AG20443 (cell line): ENCODE data around the gene LRRC73.
A peak's percentile ranks its signal among the peaks of the same experiment; 100 is the strongest.
"Not testable (repeated sequence)": the region's sequence is repeated elsewhere in the genome, so short reads cannot be mapped to it uniquely, and the experiment has no call there.

Source experiments
- DNase-seq: peaks from one replicate; pipeline ENCODE4 v3.0.0; 2012; ENCODE audit warnings: low spot score, mixed read lengths

The LRRC73 gene

GRCh38 chr6:43510827-43511163 lies 649 bp upstream of the LRRC73 start:
- no peak for DNase-seq

GRCh38 chr6:43509142-43509983 lies 783 bp downstream of the LRRC73 start:
- DNase-seq, result peak; percentile 34

GRCh38 chr6:43508481-43509141 lies 1.5 kb downstream of the LRRC73 start:
- DNase-seq, result no peak

- peak; percentile 85 for DNase-seq
Observed at GRCh38 chr6:43506667-43507471, 3.3 kb downstream of the LRRC73 start.

- DNase-seq, result no peak
Observed at GRCh38 chr6:43506171-43506570, 4.0 kb downstream of the LRRC73 start.

- no peak for DNase-seq
Observed at GRCh38 chr6:43505718-43506117, 4.4 kb downstream of the LRRC73 start.

- no peak for DNase-seq
Observed at GRCh38 chr6:43504756-43505593, 5.2 kb downstream of the LRRC73 start.

- no peak for DNase-seq
Observed at GRCh38 chr6:43503443-43503842, 6.7 kb downstream of the LRRC73 start.

- no peak for DNase-seq
Observed at GRCh38 chr6:43502666-43503065, 7.5 kb downstream of the LRRC73 start.

GRCh38 chr6:43500921-43501320 lies 9.2 kb downstream of the LRRC73 start:
- no peak for DNase-seq

- no peak for DNase-seq
Observed at GRCh38 chr6:43499028-43499815, 10.9 kb downstream of the LRRC73 start.

GRCh38 chr6:43498291-43498690 lies 11.9 kb downstream of the LRRC73 start:
- not testable (repeated sequence) for DNase-seq

GRCh38 chr6:43497689-43498088 lies 12.5 kb downstream of the LRRC73 start:
- no peak for DNase-seq

- no peak for DNase-seq
Observed at GRCh38 chr6:43497129-43497396, 13.1 kb downstream of the LRRC73 start.

- peak; percentile 84 for DNase-seq
Observed at GRCh38 chr6:43496370-43497128, 13.6 kb downstream of the LRRC73 start.

- DNase-seq, result peak; percentile 34
Observed at GRCh38 chr6:43495409-43495941, 14.7 kb downstream of the LRRC73 start.

GRCh38 chr6:43494766-43495165 lies 15.4 kb downstream of the LRRC73 start:
- no peak for DNase-seq

GRCh38 chr6:43494321-43494720 lies 15.8 kb downstream of the LRRC73 start:
- no peak for DNase-seq

GRCh38 chr6:43493833-43494232 lies 16.3 kb downstream of the LRRC73 start:
- DNase-seq, result no peak

GRCh38 chr6:43493230-43493629 lies 16.9 kb downstream of the LRRC73 start:
- no peak for DNase-seq
